Erythroblast (primary cell): ENCODE data around the gene SFN.

Source experiments
- GATA1 ChIP-seq: IDR thresholded peaks from 2 replicates; pipeline ENCODE4 v1.6.1; 2011; ENCODE audit warnings: low read depth, mild to moderate bottlenecking, control low read depth, low read length, moderate library complexity
- POLR2A ChIP-seq: IDR thresholded peaks from 2 replicates; pipeline ENCODE4 v1.6.1; 2011; ENCODE audit warnings: mild to moderate bottlenecking, low read length

GRCh38 chr1:26910343-26911160 is 47.6 kb downstream of the SFN start:
- TF ChIP-seq POLR2A (no peak), GATA1 (no peak)
